Breast epithelium (tissue), 3 donors: ENCODE measurements around the gene GLI3.

ENCODE experiments used
- CTCF ChIP-seq, 3 donors: fragments of 450-650 bp; IDR thresholded peaks; one replicate each; pipeline ENCODE4 v1.5.1; 2016 to 2017; ENCODE audit warnings: antibody characterized with exemption in 3 of 3, mild to moderate bottlenecking in 3 of 3, moderate library complexity in 3 of 3
- POLR2A ChIP-seq: fragments of 450-650 bp; IDR thresholded peaks from one replicate; pipeline ENCODE4 v1.6.1; 2016; ENCODE audit warnings: antibody characterized with exemption, mild to moderate bottlenecking, moderate library complexity
- POLR2AphosphoS5 ChIP-seq, 3 donors: sonication (generic); formaldehyde crosslinking; IDR thresholded peaks; one replicate each; pipeline ENCODE4 v1.6.1; 2017; ENCODE audit warnings: antibody characterized with exemption in 3 of 3

GRCh38 chr7:42237811-42238541 lies 967 bp upstream of the GLI3 start:
- TF ChIP-seq CTCF (IDR thresholded peaks at IDR 0.05) (peak in 1 of 3 donors; percentile 11), POLR2A (no peak), POLR2AphosphoS5 (IDR thresholded peaks at IDR 0.05) (peak in 2 of 3 donors; percentile 17 to 40)
